Measurements from ENCODE around the gene GGTLC1.

Gene GGTLC1

DNA sequence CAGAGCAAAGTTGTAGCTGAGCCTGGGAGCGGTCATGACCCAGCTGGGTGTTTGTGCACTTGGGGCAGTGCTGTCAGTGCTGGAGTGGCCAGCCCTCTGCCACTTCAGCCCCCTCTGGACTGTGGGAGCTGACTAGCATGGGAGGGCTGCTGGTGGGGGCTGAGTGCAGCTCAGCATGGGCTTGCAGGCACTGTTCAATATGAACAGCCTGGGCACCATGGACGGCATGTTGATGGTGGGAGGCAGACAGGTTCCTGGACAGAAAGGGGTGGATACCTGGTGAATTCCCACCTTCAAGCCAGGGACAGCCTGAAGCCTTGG lies 50.5 kb downstream of the GGTLC1 start:
- Histone ChIP-seq H3K27me3 (ENCODE audit: control insufficient read depth, low read length) (no peaks in the 10 kb centered on the region), H3K9me2 (replicated peaks; ENCODE audit: control insufficient read depth, low read length) (no peaks in the 10 kb centered on the region), H3K9me3 (ENCODE audit: control insufficient read depth, insufficient read depth, low read length) (peaks cover 10% of the 10 kb centered on the region; the same call in 1 of the 2 replicates), H3K4me3 (ENCODE audit: low read length) (no peak overlapping the region), H3F3A (ENCODE audit: control insufficient read depth, insufficient read depth) (no peaks in the 10 kb centered on the region), H4K20me1 (ENCODE audit: control insufficient read depth, insufficient read depth, low read depth, low read length) (no peaks in the 10 kb centered on the region), H3K79me2 (ENCODE audit: control insufficient read depth, low read length) (no peaks in the 10 kb centered on the region), H3K4me1 (ENCODE audit: control insufficient read depth, low read length) (no peaks in the 10 kb centered on the region), H3K36me3 (ENCODE audit: control insufficient read depth, low read length) (no peaks in the 10 kb centered on the region), H3K27ac (ENCODE audit: low read depth, low read length) (no peak overlapping the region), H3K4me2 (ENCODE audit: low read length) (no peak overlapping the region)
- TF ChIP-seq, protein P1, sequence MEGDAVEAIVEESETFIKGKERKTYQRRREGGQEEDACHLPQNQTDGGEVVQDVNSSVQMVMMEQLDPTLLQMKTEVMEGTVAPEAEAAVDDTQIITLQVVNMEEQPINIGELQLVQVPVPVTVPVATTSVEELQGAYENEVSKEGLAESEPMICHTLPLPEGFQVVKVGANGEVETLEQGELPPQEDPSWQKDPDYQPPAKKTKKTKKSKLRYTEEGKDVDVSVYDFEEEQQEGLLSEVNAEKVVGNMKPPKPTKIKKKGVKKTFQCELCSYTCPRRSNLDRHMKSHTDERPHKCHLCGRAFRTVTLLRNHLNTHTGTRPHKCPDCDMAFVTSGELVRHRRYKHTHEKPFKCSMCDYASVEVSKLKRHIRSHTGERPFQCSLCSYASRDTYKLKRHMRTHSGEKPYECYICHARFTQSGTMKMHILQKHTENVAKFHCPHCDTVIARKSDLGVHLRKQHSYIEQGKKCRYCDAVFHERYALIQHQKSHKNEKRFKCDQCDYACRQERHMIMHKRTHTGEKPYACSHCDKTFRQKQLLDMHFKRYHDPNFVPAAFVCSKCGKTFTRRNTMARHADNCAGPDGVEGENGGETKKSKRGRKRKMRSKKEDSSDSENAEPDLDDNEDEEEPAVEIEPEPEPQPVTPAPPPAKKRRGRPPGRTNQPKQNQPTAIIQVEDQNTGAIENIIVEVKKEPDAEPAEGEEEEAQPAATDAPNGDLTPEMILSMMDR (IDR thresholded peaks at IDR 0.05; ENCODE audit: low read depth, low read length, poor library complexity, severe bottlenecking): no peak
- no peak for TF ChIP-seq EZH2phosphoT487 (IDR thresholded peaks at IDR 0.05; ENCODE audit: borderline replicate concordance, low read length)

DNA sequence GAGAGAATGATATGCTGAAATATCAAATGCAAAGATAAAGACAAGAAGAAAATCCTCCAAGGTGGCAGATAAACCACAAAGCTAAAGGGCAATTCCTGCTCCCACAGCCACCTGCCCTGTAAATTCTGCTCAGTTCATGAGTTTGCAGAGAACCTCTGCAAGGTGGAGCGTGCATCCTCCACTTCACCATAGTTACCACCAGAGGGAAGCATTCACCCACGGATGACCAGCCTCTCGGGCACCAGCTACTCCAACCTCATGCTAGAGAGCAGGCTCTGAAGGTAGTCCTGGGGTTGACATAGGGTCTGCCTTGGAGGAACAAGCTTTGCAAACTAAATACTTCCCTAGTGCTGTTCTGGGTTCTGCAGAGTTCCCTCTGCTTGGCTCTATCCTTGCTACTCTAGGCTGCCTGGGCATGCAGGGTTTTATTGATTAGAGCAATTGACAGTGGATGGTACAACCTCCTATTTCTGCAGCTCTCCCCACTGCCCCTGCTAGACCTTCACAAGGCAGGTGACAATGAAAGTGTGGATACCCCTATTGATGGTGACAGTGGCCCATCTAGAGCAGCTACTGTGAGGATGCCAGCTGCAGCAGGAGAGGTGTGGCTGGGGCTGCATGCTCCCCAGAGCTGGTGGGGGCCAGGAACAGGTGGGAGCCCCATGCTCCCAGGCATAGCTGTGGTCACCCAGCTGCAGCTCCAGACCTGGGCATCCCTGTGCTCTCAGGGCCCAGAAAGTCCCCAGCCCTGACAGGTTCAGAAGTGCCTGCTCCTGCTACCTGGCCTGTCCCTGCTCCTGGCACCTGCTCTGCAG lies 51.1 kb downstream of the GGTLC1 start:
- Histone ChIP-seq H3K27ac (ENCODE audit: low read depth, low read length) (no peak overlapping the region), H3K4me1 (ENCODE audit: control insufficient read depth, low read length) (no peaks in the 10 kb centered on the region), H3K79me2 (ENCODE audit: control insufficient read depth, low read length) (no peaks in the 10 kb centered on the region), H3K9me3 (ENCODE audit: control insufficient read depth, insufficient read depth, low read length) (peaks cover 10% of the 10 kb centered on the region; the same call in 1 of the 2 replicates), H3K4me2 (ENCODE audit: low read length) (no peak overlapping the region), H3K4me3 (ENCODE audit: low read length) (no peak overlapping the region), H4K20me1 (ENCODE audit: control insufficient read depth, insufficient read depth, low read depth, low read length) (no peaks in the 10 kb centered on the region), H3K36me3 (ENCODE audit: control insufficient read depth, low read length) (no peaks in the 10 kb centered on the region), H3K27me3 (ENCODE audit: control insufficient read depth, low read length) (no peaks in the 10 kb centered on the region), H3F3A (ENCODE audit: control insufficient read depth, insufficient read depth) (no peaks in the 10 kb centered on the region), H3K9me2 (replicated peaks; ENCODE audit: control insufficient read depth, low read length) (no peaks in the 10 kb centered on the region)
- TF ChIP-seq EZH2phosphoT487 (IDR thresholded peaks at IDR 0.05; ENCODE audit: borderline replicate concordance, low read length): no peak
- TF ChIP-seq, protein P1 (IDR thresholded peaks at IDR 0.05; ENCODE audit: low read depth, low read length, poor library complexity, severe bottlenecking): peak; percentile 54

All from DOHH2 (cell line).